ENCODE data around the gene ZNF800.
A peak's percentile ranks its signal among the peaks of the same experiment; 100 is the strongest.

ZNF800 gene

GRCh38 chr7:127347567-127348246 is 44.8 kb downstream of the ZNF800 start:
- peak; percentile 36 for DNase-seq

GRCh38 chr7:127346575-127347256 is 45.8 kb downstream of the ZNF800 start:
- DNase-seq = no peak

- DNase-seq = no peak
These were observed 49.9 kb downstream of the ZNF800 start for GRCh38 chr7:127342596-127342995.

GRCh38 chr7:127338122-127338521 is 54.4 kb downstream of the ZNF800 start:
- no peak for DNase-seq

GRCh38 chr7:127337581-127337980 is 54.9 kb downstream of the ZNF800 start:
- DNase-seq = no peak

- no peak for DNase-seq
These were observed 56.0 kb downstream of the ZNF800 start for GRCh38 chr7:127336458-127336857.

GRCh38 chr7:127332880-127333279 is 59.6 kb downstream of the ZNF800 start:
- no peak for DNase-seq

GRCh38 chr7:127330070-127330469 is 62.4 kb downstream of the ZNF800 start:
- no peak for DNase-seq

GRCh38 chr7:127322832-127323493 is 69.5 kb downstream of the ZNF800 start:
- DNase-seq = no peak

GRCh38 chr7:127322351-127322750 is 70.2 kb downstream of the ZNF800 start:
- DNase-seq = no peak

GRCh38 chr7:127320974-127321373 is 71.5 kb downstream of the ZNF800 start:
- DNase-seq = no peak
